ENCODE data around the gene MEA1.

MEA1 gene

DNA sequence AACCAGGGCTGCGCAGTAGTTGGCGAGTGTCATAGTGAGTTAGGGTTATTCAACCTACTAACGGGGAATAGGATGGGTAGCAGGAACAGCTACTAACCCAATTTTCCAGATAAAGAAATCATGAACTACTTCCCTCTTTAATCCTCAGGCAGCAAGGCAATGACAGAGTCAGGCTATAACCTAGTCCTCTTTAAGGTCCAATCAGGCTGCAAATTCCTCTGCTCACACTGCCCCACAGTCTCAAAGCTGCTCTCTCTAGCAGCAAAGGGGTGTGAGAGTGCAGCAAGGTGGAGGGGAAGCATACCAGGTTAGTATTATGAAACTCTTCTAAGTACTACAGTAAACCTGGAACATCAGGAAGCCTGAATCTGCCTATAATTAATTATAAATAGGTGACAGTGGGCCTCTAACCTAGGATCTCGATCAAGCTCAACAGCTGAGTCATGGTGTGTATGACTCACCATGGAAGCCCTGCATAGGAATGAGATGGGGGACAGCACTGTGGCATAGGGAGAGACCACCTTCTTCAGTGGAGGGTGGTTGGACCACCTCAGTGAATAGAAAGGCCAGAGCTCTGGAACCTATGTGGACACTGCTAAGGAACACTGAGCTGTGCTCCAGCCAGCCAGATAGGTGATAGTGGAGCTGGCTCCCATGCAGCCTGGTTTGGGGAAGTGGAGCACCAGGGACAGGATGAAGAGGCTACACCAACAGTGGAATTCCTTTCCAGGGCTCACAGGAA, 42.7 kb downstream of the MEA1 start:
- no peak for DNase-seq (ENCODE audit: low read depth in 3 of 3)

DNA sequence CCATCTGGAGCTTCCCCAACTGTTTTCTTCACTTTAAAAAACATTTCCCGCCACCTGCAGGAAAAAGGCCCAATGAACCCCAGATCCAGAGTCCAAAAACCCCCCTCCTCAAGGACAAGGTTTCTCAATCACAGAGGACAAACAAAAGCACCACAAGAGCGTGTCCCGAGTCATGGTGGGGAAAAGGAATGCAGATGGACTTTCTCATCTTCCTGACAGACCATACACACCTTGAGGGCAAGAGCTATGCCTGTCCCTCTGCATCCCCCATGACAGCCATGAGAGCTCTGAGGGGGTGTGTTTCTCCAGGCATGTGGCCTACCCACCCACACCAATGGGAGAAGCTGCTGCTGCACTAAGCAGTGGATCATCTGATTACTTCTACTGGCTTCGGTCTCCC, 43.8 kb downstream of the MEA1 start:
- DNase-seq (ENCODE audit: low read depth in 3 of 3): no peak

DNA sequence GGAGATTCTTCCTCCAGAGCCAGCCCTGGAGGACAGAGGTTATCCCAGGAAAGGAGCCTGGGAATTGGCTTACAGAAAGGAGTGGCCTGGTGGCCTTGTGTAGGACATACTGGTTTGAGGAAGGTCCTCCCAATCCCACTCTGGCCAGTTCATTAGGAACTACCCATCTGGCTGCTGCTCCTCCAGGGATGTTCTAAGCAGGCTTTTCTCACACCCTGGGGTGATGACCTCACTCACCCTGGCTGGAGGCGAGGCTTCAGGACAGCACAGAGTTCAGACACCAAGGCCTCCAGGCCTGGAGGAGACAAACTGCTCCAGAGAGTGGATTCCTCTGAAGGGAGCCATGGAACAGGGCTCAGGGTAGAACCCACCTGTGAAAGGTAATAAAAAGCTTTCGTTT, 44.3 kb downstream of the MEA1 start:
- no peak for DNase-seq (ENCODE audit: low read depth in 3 of 3)

DNA sequence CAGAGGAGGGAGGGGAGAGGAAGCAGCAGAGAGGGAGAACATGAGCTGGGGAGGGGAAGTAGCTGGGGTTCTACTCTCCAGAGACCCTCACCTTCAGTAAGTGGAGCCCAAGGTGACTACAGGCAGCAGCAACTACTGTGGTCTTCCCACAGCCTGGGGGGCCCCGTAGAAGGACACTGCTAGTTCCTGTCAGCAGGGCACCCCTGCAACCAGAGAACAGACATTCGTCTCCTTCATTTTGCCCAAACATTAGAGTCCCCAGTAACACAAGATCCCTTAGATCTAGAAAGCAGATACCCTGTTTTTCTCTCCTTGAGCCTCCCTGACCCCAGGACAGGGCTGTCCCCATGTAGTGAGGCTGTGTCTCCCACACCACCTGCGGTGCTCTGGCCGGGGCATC, 45.0 kb downstream of the MEA1 start:
- no peak for DNase-seq (ENCODE audit: low read depth in 3 of 3)

DNA sequence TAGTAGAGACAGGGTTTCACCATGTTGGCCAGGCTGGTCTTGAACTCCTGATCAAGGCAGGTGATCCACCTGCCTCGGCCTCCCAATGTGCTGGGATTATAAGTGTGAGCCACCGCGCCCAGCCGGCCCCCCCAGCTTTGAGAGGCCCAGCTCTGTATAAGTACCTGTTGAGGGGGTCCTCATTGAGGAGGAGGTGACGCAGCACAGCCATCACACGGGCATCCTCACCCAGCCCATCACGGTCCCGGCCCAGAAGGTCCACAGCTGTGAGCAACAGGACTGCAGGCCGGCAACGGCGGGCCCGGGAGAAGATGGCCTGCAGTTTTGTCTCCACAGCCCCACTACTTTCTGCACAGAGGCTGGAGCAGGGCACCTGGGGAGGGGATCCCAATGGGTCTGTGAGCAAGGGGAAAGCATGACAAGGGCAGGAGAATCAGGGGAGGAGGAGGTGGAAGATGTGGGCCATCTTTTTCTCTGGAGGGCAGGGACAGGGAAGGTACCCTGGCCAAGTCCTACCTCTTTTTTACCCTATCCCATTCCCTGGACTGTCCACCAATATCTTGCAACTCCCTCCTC, 45.5 kb downstream of the MEA1 start:
- no peak for DNase-seq (ENCODE audit: low read depth in 3 of 3)

DNA sequence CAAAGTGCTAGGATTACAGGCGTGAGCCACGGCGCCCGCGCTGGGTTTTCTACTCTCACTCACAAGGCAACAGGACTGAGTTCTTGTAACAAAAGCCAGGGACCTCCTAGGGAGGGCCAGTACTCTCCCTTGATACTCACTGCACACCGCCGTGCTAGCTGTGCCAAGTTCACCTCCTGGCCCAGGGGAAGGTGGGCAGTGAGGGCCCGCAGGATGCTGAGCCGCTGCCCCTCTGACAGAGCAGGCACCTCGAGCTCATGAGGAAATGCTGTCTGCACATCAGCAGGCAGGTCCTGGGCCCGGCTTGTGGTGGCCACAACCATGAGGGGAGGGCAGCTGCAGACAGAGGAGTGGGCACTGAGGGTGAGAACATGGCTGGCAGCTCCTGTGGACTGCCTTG, 46.5 kb downstream of the MEA1 start:
- no peak for DNase-seq (ENCODE audit: low read depth in 3 of 3)

DNA sequence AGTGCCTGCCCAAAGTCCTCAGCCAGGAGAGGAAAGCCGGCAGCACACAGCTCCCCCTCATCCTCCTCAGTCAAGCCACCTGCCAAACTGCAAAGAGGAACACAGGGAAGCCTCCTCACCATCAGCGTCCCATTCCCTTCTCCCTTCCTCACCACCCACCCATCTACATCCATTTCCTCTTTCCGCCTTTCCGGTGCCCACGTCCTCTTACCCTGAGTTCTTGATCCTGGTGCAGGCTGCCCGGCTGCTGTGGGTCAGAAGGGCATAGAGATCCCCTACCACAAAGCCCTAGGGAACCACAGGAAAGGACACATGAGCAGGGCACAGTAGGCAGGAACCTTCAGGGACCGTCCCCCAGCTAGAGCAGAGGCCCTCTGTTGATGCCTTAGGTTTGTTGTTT, 47.2 kb downstream of the MEA1 start:
- DNase-seq (ENCODE audit: low read depth in 3 of 3): no peak

DNA sequence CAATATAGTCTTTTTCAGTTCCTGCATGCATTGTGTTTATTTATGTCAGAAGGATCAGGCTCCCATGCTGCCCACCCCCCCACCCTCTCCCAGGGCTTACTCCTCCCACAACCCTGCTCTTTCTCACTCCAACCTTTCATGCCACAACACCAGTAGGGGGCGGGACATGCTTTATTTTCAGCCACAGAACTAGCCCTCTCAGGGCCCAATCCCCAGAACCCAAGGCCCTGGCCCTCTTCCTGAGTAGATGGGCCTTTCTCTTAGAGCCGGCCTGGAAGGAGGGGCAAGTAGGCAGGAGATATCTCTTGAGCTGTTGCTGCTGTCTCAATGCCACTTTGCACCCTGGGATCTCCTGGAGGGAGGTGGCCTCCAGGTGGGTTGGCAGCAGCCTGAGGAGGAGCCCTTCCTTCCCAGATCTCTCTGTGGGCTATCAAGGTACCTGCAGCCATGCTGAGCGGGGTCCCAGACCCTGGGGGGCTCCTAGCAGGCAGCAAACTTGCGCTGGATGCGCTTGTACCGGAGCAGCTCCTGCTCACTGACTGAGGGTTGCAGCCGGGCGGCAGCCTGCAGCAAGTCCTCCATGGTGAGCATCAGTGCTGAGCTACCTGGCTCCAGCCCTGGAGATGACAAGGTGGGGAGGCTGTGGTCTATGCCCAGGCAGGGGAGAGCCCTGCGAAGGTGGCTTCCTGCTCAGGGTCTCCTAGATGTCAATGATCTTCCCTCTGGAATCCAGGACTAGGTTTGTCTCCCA, 49.7 kb downstream of the MEA1 start:
- DNase-seq (ENCODE audit: low read depth in 3 of 3): no peak

DNA sequence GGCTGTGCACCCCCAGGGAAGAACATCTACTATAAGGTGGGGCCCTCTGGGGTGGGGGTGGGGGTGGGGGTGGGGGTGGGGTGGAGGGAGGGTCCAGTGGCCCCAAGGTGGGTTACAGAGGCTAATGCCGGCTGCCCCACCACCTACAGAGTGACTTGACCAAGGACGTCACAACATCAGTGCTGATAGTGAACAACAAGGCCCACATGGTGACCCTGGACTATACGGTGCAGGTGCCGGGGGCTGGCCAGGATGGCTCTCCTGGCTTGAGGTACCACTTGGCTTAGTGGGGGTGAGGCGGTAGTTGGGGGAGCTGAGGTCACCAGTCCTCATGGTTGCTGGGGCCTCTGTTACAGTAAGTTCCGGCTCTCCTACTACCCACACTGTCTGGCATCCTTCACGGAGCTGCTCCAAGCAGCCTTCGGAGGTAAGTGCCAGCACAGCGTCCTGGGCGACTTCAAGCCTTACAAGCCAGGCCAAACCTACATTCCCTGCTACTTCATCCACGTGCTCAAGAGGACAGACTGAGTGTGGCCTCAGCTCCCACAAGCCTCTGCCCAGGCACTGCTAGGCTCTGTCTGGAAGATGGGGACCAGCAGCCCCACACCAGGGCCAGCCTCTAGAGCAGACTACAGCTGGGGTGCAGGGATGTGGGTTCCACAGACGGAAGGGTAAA, 50.4 kb downstream of the MEA1 start:
- DNase-seq (ENCODE audit: low read depth in 3 of 3): no peak

DNA sequence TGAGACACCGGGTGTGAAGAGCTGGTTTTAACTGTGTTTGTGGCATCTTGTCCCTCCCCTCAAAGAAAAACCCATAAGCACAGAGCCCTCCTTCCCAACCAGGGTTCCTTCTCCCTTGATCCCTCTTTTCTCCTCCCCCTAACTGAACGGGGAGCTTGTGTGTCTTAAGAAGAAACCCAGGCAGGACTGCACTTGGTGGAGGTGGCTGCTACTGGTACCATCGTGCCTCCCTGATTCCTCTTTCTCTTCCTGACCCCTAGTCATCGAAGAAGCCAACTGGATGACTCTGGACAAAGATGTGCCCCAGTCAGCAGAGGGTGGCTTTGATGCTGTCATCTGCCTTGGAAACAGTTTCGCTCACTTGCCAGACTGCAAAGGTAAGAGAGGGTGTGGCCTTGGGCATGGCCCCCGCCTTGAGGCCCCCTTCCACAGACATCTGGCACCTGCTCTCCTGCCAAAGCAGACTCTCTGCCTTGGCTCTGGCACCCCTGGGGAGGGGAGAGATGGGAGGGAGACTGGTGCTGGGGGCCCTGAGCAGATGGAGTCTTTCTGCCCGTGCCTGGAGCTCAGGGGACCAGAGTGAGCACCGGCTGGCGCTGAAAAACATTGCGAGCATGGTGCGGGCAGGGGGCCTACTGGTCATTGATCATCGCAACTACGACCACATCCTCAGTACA, 51.1 kb downstream of the MEA1 start:
- DNase-seq (ENCODE audit: low read depth in 3 of 3): no peak

DNA sequence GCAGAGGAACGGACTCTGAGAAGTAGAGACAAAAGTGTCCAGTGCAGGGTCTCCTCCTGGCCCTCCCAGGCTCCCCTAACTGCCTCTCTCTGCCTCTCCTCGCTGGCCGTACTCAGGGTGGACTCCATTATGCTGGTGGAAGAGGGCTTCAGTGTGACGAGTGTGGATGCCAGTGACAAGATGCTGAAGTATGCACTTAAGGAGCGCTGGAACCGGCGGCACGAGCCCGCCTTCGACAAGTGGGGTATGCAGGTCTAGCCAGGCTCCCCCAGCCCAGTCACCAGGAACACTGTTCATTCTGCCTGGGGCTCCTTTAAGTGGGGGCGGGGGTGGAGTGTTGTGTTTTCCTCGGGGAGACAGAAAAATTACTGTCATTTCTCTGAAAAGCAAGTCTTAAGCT, 51.6 kb downstream of the MEA1 start:
- DNase-seq (ENCODE audit: low read depth in 3 of 3): no peak

Measured in stimulated activated CD4-positive, alpha-beta T cell treated with anti-CD3 and anti-CD28 coated beads, TNF-alpha, amount 100 ng/mL, for 4 hours (primary cell).